Sigmoid colon (tissue), 7 donors: Measurements from ENCODE around the gene DGKD. TPM values are rescaled to one million over a fixed set of nuclear protein-coding genes. Genes with fewer than 3 reads are reported as not detected.

Source experiments
- DNase-seq: peaks from one replicate; pipeline ENCODE4 v3.0.0-alpha.2; 2019
- H3K27ac ChIP-seq, 4 donors: fragments of 200-600 bp; sonication (generic); one replicate each; pipeline ENCODE4 v1.5.1; 2016 to 2019; ENCODE audit warnings: mild to moderate bottlenecking in 1 of 4
- H3K27me3 ChIP-seq, 3 donors: fragments of 200-600 bp; sonication (generic); one replicate each; pipeline ENCODE4 v1.5.1; 2019; ENCODE audit warnings: mild to moderate bottlenecking in 1 of 3
- H3K36me3 ChIP-seq, 4 donors: fragments of 200-600 bp; sonication (generic); one replicate each; pipeline ENCODE4 v1.5.1; 2016 to 2019
- H3K4me1 ChIP-seq, 4 donors: fragments of 200-600 bp; sonication (generic); one replicate each; pipeline ENCODE4 v1.5.1; 2017 to 2019
- H3K4me3 ChIP-seq, 4 donors: fragments of 200-600 bp; sonication (generic); one replicate each; pipeline ENCODE4 v1.5.1; 2017 to 2019; ENCODE audit warnings: mild to moderate bottlenecking in 2 of 4, moderate library complexity in 1 of 4
- H3K9me3 ChIP-seq, 4 donors: fragments of 200-600 bp in 3 of 4; sonication (generic) in 3 of 4; one replicate each; pipeline versions ENCODE4 v1.5.1 to v1.6.1; 2013 to 2019
- EP300 ChIP-seq, 4 donors: sonication (generic); formaldehyde crosslinking; IDR thresholded peaks; one replicate each; pipeline ENCODE4 v1.6.1; 2017; ENCODE audit warnings: antibody characterized with exemption in 4 of 4
- POLR2A ChIP-seq, 2 donors: fragments of 450-650 bp; IDR thresholded peaks; one replicate each; pipeline ENCODE4 v1.6.1; 2016; ENCODE audit warnings: antibody characterized with exemption in 2 of 2, mild to moderate bottlenecking in 2 of 2, moderate library complexity in 2 of 2
- POLR2AphosphoS5 ChIP-seq, 4 donors: sonication (generic); formaldehyde crosslinking; IDR thresholded peaks; one replicate each; pipeline ENCODE4 v1.6.1; 2017; ENCODE audit warnings: antibody characterized with exemption in 4 of 4
- WGBS, 2 donors: extraction: QIAGEN DNeasy Blood & Tissue Kit; methylation state at CpG; one replicate each; pipeline ENCODE4 v1.1.7; 2013; 5-methylcytosine and 5-hydroxymethylcytosine counted together
- intact Hi-C: fragments of 100-400 bp; cut with DNase I; formaldehyde crosslinking; loops from one replicate; pipeline ENCODE4 v1.15.1; 2023
- polyA plus RNA-seq, 3 donors: library from polyadenylated mRNA; stranded (reverse); fragments of 200-250 nt; gene quantifications; one replicate each; pipeline ENCODE4 v1.2.3, GENCODE V29; 2013
- total RNA-seq, 4 donors: library from RNA; depleted of rRNA; stranded (reverse); fragments of >200 nt; gene quantifications; one replicate each; pipeline ENCODE4 v1.1.0, GENCODE V29; 2016
- TF ChIP-seq, protein P1 (sequence below), 4 experiments: fragments of 450-650 bp in 3 of 4; fragments of 200-600 bp in 1 of 4; IDR thresholded peaks; one replicate each; pipeline ENCODE4 v1.5.1; 2016 to 2019; ENCODE audit warnings: antibody characterized with exemption in 4 of 4, mild to moderate bottlenecking in 3 of 4, moderate library complexity in 2 of 4
- donor health status: healthy with polysubstance abuse.
- donor health status: Bipolar disorder and iron deficiency.
- donor health status: healthy.

The DGKD gene
- total and polyA plus RNA-seq, 7 donors = 10.7 to 67.0 (median 19.7) TPM

GRCh38 chr2:233414777-233415570 is 60.7 kb downstream of the DGKD start:
- Histone ChIP-seq H3K9me3 (peaks cover 0 to 10% (median 2%) of the 10 kb centered on the region in 4 donors), H3K27me3 (no peaks in the 10 kb centered on the region), H3K4me1 (peaks cover 0 to 45% (median 40%) of the 10 kb centered on the region in 4 donors), H3K27ac (peak overlapping the region in 3 of 4 donors; percentile 28 to 75 (median 71)), H3K36me3 (no peaks in the 10 kb centered on the region), H3K4me3 (no peak overlapping the region)
- 61 to 81% methylated on average over 5 of the region's 5 CpGs for WGBS, 2 donors
- intact Hi-C loops = no loop called here
- no peak for TF ChIP-seq POLR2A (IDR thresholded peaks at IDR 0.05)
- no peak for DNase-seq

DNA sequence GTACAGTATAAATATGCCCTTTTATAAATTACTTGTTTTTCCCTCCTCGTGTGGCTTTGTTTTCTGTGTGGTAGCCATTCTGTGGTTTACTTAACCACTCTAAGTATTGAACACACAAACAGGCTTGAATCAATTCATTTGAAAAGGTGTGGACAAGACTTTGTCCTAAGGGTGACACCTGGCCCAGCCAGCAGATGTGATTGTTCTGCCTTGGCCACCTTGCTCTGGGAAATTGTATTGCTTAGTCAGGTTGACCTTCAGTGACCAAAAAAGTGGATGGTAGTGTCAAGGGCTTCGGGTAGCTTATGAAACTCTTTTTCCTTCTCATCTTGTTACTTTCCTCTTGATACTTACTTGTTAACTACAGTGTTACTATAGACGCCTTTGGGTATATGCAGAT is 61.9 kb downstream of the DGKD start:
- H3K4me3 ChIP-seq = no peak overlapping the region
- 32 to 65% methylated on average over 3 of the region's 3 CpGs for WGBS, 2 donors
- H3K27me3 ChIP-seq = no peaks in the 10 kb centered on the region
- no peaks in the 10 kb centered on the region for H3K36me3 ChIP-seq
- TF ChIP-seq EP300 (IDR thresholded peaks at IDR 0.05) (no peak), POLR2A (IDR thresholded peaks at IDR 0.05) (no peak), POLR2AphosphoS5 (IDR thresholded peaks at IDR 0.05) (no peak)
- TF ChIP-seq, protein P1, sequence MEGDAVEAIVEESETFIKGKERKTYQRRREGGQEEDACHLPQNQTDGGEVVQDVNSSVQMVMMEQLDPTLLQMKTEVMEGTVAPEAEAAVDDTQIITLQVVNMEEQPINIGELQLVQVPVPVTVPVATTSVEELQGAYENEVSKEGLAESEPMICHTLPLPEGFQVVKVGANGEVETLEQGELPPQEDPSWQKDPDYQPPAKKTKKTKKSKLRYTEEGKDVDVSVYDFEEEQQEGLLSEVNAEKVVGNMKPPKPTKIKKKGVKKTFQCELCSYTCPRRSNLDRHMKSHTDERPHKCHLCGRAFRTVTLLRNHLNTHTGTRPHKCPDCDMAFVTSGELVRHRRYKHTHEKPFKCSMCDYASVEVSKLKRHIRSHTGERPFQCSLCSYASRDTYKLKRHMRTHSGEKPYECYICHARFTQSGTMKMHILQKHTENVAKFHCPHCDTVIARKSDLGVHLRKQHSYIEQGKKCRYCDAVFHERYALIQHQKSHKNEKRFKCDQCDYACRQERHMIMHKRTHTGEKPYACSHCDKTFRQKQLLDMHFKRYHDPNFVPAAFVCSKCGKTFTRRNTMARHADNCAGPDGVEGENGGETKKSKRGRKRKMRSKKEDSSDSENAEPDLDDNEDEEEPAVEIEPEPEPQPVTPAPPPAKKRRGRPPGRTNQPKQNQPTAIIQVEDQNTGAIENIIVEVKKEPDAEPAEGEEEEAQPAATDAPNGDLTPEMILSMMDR (IDR thresholded peaks at IDR 0.05) = no peak
- peak overlapping the region in 1 of 4 donors; percentile 75 for H3K27ac ChIP-seq
- DNase-seq = no peak
- H3K9me3 ChIP-seq = peaks cover 0 to 6% (median 0%) of the 10 kb centered on the region in 4 donors
- H3K4me1 ChIP-seq = peaks cover 0 to 56% (median 49%) of the 10 kb centered on the region in 4 donors
- intact Hi-C loops = no loop called here

DNA sequence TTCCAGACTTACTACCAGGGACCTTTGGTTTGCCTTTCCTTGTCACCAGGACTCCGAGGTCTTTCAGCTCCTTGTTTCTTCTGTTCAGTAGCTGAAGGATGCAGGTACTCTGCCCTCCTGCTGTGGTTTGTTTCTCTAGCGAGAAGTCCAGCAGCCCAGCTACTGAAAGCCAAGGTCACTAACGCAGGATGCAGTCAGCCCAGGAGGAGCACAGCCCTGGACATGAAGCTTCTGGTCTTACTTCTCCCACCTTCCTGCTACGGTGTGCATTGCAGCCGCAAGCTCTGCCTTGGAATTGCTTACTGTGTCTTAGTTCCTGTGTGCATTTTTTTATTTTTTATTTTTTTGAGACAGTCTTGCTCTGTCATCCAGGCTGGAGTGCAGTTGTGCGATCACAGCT is 62.4 kb downstream of the DGKD start:
- H3K27ac ChIP-seq = no peak overlapping the region
- TF ChIP-seq POLR2A (IDR thresholded peaks at IDR 0.05) = no peak
- TF ChIP-seq, protein P1 (IDR thresholded peaks at IDR 0.05) = no peak
- peaks cover 0 to 61% (median 49%) of the 10 kb centered on the region in 4 donors for H3K4me1 ChIP-seq
- H3K4me3 ChIP-seq = no peak overlapping the region
- DNase-seq = no peak
- no peaks in the 10 kb centered on the region for H3K27me3 ChIP-seq
- intact Hi-C loops = no loop called here
- H3K36me3 ChIP-seq = no peaks in the 10 kb centered on the region
- peaks cover 0 to under 1% (median 0%) of the 10 kb centered on the region in 4 donors for H3K9me3 ChIP-seq
- WGBS, 2 donors = 93 to 94% methylated on average over 6 of the region's 6 CpGs

DNA sequence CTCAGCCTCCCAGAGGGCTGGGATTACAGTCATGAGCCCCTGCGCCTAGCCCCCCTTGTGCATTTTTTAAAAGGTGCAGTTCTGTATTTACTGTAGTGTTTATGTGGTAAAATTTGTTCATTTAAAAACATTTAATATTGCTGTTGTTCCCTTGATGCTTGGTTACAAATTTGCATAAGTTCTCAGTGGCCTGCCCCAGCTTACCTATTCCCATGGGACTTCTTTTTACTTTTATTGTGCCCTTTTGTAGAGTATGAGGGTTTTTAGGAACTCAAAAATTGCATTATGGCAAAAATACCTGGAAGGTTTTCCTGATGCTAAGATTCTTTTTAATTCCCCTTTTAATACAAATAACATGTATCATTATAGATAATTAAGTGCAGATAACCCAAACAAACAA is 63.0 kb downstream of the DGKD start:
- intact Hi-C loops = no loop called here
- 96 to 98% methylated on average over 1 of the region's 1 CpG for WGBS, 2 donors
- H3K36me3 ChIP-seq = no peaks in the 10 kb centered on the region
- TF ChIP-seq, protein P1 (IDR thresholded peaks at IDR 0.05) = no peak
- TF ChIP-seq EP300 (IDR thresholded peaks at IDR 0.05) = no peak
- no peak for TF ChIP-seq POLR2A (IDR thresholded peaks at IDR 0.05)
- TF ChIP-seq POLR2AphosphoS5 (IDR thresholded peaks at IDR 0.05) = no peak
- no peak overlapping the region for H3K4me3 ChIP-seq
- H3K27me3 ChIP-seq = no peaks in the 10 kb centered on the region
- no peak overlapping the region for H3K27ac ChIP-seq
- H3K4me1 ChIP-seq = peaks cover 0 to 64% (median 49%) of the 10 kb centered on the region in 4 donors
- no peak for DNase-seq
- no peaks in the 10 kb centered on the region for H3K9me3 ChIP-seq

DNA sequence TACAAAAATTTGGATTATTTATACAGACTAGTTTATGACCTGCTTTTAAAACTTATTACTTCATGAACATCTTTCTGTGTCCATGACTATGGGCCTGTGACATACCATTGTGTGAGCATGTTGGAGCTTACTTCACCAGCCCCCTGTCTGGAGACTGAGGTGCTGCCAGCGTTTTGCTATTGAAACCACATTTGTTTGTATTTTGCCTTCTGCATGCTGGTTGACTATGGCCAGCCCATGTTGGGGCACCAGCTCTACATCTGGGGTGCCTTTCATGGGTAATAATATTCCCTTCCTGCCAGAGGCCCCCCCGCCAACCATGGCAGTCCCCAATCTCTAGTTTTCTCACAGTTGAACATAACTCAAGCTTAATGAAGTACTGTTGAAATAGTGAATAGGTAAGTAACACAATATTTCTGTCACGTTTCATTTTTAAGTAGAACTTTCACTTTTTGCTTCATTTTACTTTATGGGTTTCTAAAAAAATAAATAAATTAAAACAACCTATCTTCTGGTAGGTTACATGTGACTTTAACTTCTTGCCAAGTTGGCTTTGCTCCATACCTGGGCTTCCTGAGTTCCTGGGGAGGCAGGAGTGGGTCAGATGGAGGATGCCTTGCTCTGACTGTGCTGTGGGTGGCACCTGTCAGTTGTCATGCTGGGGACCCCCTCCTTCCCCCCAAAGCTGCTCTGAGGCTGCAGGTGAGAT is 63.9 kb downstream of the DGKD start:
- Histone ChIP-seq H3K27ac (peak overlapping the region in 3 of 4 donors; percentile 28 to 70 (median 64)), H3K9me3 (no peaks in the 10 kb centered on the region), H3K4me1 (peaks cover 0 to 64% (median 48%) of the 10 kb centered on the region in 4 donors), H3K36me3 (no peaks in the 10 kb centered on the region), H3K4me3 (peak overlapping the region in 1 of 4 donors; percentile 7), H3K27me3 (no peaks in the 10 kb centered on the region)
- no peak for DNase-seq
- intact Hi-C loops = no loop called here
- TF ChIP-seq POLR2A (IDR thresholded peaks at IDR 0.05) (no peak), POLR2AphosphoS5 (IDR thresholded peaks at IDR 0.05) (no peak), EP300 (IDR thresholded peaks at IDR 0.05) (no peak)
- TF ChIP-seq, protein P1 (IDR thresholded peaks at IDR 0.05) = no peak
- WGBS, 2 donors = 61 to 80% methylated on average over 3 of the region's 3 CpGs
